Activated CD8-positive, alpha-beta memory T cell treated with anti-CD3 and anti-CD28 coated beads, Interleukin-2, amount 50 U/mL, for 24 hours (primary cell): ENCODE measurements around the gene PRKCA.

ENCODE experiments used
- DNase-seq: peaks from one replicate; pipeline ENCODE4 v3.0.0-alpha.2; 2020; ENCODE audit errors: extremely low read depth

The PRKCA gene

DNA sequence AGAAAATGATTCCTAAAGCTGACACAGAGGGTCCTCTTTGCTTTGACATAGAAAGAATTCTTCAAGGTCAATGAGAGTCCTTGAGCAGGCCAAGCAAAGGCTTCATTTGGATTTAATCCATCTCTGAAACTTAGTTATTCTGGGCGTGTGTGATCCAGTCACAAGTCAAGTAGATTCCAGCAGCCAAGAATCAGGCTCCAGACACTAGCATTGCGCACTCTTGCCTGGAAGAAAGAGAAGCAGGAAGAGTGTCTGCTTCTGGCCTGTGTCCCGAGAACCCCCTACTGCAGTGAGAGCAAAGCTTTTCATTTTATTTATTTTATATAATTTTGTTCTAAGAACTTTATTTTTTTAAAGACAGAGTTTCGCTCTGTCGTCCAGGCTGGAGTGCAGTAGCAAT lies 444.3 kb downstream of the PRKCA start:
- DNase-seq, result no peak

DNA sequence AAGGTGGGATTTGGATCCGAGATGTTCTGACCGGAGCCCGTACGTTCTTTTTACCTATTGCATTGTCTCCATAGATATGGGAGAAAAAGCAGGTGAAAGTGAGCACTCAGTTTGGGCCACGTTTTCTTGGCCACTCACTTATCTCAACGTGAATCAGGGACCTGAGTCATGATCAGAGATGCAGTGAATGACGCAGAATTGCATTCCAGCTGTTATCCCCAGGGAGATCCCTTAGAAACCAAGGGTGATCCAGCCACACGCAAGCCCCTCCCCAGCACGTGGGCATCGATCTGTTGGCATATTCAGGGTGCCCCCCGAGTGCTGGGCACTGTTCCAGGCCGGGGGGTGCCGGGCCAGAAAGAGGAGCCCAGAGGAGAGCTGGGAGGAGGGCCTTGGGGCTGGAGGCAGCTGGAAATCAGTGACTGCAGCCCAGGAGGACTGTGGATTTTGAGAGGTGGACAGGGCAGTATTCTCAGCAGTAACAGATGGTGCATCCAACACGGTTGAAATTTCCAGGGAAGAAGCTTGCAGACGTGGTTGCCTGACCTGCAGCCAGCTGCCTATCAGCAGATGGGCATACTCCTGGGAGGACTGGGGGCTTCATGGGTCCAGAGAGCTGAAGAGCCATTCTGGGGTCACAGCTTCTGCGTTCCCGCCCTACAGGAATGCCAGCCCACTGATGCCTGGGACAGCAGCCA lies 445.3 kb downstream of the PRKCA start:
- no peak for DNase-seq

DNA sequence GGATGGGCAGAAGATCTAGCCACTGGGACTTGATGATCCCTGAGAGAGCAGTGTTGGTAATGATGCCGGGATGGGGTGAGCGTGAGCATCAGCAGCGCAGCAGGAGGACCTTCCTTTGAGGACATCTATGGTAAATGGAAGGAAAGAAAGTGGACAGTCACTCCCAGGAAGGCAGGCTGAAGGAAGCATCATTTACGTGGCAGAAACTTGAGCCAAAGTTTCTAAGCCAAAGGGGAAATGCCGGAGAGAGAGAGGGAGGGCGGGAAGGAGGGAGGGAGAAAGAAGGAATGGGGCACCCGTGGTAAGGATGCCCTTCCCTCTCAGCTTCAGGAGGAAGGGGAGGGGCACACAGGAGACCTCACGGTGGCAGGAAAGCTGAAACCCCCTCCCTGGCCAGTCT lies 446.2 kb downstream of the PRKCA start:
- DNase-seq, result no peak

DNA sequence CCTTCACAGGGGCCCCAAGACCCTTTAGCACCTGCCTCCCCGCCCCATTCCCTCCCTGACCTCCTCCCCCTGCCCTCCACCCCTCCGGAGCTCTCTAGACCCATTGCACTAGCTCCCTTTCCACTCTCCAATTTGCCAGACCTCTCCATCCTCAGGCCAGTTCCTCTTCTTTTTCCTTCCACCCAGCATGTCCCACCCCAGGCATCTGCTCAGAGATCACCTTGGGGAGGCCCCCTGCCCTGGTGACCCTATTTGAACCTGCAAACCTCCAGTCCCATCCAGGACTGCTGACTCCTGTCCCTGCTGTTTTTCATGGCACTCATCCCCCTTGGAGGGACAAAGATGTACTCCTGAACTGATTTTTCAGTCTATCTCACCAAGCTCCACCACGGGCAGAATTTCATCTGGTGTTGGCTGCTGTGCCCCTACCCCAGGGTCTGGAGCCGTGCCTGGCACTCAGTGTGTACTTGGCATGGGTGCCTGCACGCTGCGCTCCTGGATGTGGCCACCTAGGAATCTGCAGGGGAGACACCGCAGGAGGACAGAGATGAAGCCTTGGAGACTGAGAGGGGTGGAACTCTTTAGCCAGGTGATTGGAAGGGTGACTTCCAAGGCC lies 446.9 kb downstream of the PRKCA start:
- DNase-seq, result no peak

DNA sequence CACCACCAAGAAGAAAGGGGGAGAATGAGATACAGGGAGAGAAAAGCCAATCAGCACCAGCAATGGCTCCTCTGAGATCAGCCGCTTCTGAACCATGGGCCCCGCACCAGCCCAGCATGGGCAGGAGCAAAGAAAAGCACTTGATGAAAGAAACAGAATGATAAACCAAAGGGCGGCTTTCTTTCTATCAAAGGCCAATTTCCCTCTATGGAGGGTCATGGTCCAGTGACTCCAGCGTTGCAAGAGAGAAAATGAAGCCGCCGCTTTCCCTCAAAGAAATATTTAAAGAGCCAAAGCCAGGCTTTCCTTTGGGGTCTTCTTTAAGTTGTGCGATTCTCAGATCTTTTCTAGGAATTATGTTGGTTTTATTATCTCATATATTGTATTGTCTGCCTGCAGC lies 447.7 kb downstream of the PRKCA start:
- no peak for DNase-seq

DNA sequence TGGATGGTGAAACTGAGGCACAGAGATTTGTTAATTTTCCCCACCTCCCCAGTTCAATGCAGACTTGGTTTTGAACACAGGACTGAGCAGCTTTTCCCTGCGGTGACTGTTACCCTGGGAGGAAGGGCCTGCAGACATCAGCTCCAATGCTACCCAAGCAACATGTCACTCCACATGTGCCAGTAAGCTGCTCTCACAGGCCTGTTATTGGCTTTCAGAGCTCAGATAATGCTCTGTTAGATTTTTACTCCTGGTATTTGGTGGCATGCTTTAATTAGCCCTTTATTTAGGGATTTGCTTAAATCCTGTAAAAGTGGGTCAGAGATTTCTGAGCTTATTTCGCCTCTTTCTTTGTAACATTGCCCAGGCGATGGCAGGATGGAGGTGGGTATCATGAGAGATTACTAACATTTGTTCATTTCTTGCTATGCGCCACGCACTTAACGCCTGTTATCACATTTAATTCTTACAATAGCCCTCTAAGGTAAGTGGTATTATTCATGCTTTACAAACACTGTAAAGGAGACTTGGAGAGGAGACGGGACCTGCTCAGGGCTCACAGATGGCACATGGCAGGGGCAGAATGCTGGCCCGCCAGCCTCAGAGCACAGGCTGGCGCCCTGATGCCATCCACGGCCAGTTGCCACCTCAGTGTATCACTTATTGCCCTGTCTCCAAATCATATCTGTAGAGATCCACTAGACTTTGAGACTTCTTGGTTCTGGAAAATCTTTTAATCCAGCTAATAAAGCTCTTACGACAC lies 448.5 kb downstream of the PRKCA start:
- DNase-seq, result no peak

DNA sequence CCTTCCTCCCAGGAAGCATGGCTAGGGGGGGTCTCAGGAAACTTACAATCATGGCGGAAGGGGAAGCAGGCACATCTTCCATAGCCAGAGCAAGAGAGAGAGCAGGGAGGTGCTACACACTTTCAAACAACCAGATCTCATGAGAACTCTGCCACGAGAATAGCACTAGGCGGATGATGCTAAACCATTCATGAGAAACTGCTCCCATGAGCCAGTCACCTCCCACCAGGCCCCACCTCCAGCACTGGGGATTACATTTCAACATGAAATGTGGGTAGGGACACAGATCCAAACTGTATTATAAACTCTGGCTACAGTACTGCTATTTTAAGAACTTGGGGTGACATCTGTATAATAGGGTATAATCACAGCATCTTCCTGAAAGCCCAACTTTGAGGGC lies 449.4 kb downstream of the PRKCA start:
- DNase-seq, result no peak

DNA sequence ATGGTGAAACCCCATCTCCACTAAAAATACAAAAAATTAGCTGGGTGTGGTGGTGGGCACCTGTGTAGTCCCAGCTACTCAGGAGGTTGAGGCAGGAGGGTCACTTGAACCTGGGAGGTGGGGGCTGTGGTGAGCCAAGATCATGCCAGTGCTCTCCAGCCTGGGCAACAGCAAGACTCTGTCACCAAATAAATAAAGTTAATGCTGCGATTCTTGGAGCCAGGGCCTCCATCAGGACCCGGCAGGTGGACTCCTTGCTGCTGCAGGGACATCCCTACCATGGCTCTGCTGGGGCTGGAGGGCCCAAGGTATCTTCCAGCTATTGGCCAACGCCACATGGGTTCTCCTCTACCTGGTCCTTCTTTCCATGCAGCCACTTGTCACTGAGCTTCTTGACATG lies 450.0 kb downstream of the PRKCA start:
- no peak for DNase-seq

DNA sequence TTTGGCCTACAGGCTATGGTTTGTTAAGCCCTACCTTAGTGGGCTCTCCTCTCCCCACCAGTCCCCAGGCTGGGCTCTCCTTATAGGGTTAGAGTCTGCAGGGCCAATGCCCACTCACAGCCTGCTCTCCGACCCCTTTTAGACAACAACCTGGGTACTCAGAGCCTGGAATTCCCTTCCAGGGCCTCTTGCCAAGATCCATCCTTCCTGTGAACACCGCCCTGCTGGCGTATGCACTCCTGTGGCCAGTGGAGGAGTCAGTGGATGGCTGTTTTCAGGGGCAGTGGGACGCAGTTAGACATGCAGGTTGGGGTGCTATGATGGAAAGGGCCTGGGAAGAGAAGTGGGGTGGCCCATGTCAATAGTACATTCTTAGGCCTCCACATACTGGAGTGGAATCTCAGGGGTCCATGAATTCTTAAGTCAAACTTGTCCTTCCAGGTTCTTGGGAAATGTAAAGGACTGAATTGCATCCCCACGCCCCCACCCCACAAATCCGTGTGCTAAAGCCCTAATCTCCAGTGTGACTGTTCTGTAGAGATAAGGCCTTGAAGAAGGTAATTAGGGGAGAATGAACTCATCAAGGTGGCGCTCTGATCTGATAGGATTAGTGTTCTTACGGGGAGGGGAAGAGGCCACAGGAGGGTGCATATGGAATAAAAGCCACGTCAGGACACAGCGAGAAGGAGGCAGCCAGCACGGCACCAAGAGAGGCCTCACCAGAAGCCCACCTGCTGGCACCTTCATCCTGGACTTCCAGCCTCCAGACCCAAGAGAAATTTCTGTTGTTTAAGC lies 450.9 kb downstream of the PRKCA start:
- DNase-seq, result no peak

DNA sequence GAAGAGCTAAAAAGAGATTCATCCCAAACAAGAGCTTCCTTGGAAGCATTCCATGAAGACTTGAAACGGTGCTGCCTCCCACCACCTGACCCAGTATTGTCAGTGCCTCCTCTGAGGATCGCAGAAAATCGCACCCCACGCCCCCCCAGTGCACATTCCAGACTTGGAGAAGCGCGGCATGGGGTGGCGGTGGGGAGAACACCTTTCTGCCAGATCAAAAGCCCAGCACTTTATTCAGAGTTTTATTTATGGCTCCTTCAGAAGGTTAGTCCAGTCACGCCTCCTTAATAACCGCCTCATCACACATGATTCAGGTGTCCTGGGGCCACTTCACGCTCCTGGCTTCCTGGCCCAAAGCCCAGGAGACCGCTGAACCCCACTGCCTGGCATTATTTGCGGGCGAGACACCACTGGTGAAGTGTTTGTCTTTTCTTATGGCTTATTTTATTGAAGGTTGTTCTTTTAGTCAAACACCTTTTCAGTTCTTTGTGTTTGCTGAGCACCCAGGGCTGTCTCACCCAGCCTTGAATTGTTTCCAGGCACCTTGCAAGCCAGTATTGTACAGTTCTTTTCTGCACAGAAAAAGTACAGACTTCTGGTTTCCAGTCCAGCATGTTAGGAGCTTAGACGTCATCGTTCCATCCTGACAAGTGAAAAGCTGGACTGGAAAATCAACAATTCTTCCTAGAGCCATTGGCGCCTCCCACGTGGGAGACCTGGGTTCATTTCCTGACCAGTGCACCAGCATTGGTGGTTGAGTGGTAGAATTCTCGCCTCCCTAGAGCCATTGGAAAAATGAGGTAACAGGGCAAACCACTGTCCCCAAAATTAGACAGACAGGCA lies 452.9 kb downstream of the PRKCA start:
- no peak for DNase-seq

DNA sequence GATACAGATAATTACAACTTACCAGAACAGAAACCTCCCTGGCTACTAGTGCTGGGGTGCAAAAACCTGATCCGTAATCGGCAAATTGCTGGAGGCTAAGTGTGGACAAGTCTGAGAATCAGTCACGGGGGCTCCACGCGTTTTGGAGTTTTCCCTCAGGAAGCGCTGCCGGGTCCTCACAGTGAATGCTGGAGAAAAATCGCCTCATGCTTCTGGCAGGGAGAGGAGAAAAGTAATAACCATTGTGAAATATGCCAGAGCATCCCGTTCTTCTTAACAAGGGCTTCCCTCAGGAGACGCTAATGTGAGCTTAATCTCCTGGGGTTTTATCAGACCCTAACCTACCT lies 453.5 kb downstream of the PRKCA start:
- DNase-seq, result no peak

DNA sequence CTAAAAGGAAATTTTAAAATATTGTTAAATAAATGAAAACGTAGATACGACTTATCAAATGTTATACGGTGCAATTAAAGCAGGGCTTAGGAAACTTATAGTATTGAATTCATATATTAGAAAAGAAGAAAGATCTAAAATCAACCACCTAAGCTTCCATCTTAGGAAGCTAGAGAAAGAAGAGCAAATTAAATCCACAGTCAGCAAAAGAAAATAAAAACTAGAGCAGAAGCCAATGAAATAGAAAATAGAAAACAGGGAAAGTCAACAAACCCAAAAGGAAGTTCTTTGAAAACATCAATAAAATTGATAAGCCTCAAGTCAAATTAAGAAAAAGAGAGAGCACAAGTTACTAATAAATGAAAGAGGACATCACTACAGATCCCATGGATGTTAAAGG lies 457.9 kb downstream of the PRKCA start:
- DNase-seq, result no peak

DNA sequence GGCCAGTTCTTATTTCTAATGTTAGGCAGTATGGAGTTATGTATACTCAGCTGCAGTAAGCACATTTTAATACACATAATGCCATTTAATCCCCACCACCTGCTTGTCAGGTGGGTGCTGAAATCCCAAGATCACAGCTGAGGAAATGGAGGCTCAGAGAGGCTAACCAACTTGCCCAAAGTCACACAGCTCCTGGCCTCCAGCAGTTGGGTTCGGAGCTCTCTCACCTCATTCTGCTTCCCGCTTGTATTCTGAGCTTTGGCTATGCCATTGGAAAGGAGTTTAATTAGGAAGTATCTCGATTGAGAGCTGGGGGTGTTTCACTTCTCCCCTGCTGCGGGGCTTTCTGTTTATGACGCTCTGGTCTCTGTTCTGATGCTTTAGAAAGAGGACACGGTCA lies 459.9 kb downstream of the PRKCA start:
- no peak for DNase-seq

DNA sequence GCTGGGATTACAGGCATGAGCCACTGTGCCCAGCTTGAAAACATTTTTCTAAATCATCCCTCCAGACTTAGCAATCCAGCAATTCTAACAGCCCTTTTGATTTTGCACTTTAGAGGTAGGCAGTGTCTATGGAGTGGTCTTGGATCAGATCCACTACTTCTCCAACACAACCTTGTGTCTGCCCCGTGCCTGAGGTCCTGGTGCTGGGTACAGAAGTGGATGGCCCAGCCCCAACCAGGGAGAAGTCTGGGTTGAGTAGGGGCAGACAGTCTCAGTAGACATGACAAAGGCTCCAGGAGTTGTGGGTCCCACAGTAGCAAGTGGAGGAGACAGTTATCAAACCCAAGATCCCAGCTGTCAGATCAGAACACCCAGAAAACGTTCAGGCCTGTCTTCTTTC lies 460.6 kb downstream of the PRKCA start:
- DNase-seq, result no peak

DNA sequence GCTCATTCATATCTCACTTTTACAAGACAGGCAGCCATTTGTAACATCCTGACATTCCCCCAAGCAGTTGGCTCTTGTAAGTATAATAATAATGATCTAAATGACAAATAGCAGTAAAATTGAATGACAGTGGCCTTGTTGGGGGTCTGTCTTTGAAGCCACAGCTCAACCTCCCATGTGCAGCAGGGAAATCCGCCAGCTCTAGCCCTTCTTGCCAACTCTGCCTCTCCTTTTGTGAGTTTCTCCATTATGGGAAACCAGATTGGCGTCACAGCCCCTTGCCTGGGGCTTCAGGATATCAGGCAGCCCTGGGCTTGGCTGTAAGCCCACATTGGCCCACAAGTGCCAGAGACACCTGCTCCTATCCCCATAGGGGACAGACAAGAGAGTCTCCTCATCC lies 462.1 kb downstream of the PRKCA start:
- DNase-seq, result no peak

DNA sequence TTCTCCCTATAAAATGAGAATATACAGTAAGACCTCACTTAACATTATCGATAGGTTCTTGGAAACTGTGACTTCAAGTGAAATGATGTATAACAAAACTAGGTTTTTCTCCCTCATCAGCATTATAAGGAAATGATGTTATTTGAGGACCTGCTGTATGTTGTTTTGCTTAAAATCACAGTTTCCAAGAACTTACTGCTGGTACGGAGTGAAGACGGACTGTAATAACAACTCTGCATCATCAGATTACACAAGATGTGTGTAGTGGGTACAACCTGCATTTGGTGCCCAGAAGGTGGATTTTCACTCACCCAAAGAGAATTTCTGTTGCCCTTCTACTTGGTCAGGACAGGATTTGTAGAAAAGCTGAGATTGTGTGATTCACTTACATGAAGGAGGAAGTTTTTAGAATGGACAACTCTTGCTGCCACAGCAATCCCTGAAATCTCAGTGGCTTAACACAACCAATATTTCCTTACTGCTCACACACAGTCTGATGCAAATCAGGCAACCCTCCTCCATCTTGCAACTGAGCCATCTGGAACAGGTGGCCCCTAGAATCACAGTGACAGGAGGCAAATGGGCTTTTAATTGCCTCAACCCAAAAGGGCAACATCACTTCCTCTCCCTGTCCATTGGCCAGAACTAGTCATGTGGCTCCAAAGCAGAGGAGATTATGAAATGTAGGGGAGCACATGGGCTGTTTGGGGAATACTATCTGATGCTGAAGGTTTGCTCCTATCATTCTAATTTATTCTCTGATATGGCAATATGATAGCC lies 464.9 kb downstream of the PRKCA start:
- DNase-seq, result no peak

DNA sequence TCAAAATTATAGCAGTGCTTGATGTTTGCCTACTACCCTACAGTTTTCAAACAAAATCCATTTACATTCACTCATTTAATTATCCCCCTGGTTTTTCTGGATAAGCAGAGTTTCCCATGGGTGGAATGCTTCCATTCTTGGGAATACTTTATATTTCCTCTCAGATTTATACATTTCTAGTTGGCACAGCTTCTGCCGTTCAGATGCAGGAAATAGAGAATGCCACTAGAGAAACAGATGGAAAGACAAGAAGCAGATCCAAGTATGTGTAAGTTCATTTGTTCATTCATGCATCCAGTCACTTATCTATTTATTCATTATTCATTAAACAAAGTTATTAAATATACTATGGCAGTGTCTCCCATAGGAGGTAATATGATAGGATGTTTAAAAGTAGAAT lies 467.5 kb downstream of the PRKCA start:
- DNase-seq, result no peak

DNA sequence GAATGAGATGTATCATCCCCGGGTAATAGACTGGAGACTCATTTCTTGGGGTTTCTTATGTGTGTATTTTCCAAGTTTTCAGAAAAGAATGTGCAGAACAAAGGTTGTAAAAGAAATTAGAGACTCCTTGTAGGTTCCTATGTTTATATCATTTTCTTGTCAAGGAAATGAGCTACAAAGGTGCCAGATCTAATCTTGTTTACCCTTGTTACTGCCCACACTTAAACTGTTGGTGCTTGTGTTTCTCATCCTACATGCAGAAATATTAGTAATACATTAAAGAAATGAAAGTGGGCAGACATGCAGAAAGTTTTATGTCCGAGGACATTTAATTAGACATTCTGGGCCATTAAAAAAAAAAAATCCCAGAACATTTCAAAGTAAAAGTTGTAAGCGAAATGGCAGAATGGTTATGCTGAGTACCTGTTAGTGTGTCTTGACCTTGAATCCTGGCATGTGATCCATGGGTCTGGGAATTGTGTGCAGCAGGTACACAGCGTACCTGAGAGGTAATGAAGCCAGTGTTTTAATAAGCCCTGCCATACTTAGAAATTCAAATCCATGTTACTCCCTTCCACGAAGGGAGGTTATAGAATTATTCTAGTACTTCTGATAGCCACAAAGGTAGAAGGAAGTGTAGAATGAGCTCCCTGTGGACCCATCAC lies 469.9 kb downstream of the PRKCA start:
- no peak for DNase-seq

DNA sequence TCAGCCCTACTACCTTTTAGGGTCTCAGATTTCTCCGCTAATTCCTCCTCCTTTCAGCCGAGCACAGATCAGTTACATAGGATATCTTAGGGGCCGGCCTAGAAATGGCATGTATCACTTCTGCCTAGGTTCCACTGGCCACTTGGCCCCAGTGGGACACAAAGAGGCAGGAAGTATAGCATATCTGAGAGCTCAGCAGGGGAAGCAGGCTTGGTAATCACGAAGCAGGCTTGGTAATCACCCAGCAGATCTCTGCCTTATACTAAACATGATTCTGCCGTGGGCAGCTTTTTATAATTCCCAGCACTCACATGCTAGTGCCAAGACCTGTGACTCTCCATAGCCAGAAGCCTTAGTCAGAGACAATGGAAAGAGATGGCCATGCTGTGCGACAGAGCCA lies 472.9 kb downstream of the PRKCA start:
- DNase-seq, result no peak

DNA sequence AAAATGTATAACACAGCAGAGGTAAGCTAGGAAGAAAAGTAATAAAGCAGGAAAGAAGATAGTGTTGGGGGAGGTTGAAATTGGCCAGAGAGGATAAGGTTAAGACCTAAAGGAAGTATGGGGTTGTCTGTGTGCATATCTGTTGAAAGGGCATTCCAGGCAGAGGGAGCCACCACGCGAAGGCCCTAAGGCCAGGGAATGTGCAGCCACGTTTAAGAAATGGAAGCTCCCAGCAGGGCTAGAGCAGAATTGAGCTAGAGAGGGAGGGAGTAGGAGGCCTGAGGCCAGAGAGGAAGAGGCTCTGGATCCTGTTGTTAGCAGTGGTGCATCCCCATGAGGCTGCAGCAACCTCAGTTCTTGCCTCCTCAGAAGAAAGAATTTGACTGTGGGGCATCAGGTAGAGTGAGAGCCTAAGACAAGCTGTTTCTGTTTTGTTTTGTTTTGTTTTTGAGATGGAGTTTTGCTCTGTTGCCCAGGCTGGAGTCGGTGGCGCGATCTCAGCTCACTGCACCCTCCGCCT lies 473.5 kb downstream of the PRKCA start:
- no peak for DNase-seq
